CD4-positive, alpha-beta T cell treated with Interleukin-21 for 1 hour (primary cell): ENCODE results near the gene PDE1A.

Source experiments
- DNase-seq: peaks from one replicate; pipeline ENCODE4 v3.0.0-alpha.2; 2020

Gene PDE1A

DNA sequence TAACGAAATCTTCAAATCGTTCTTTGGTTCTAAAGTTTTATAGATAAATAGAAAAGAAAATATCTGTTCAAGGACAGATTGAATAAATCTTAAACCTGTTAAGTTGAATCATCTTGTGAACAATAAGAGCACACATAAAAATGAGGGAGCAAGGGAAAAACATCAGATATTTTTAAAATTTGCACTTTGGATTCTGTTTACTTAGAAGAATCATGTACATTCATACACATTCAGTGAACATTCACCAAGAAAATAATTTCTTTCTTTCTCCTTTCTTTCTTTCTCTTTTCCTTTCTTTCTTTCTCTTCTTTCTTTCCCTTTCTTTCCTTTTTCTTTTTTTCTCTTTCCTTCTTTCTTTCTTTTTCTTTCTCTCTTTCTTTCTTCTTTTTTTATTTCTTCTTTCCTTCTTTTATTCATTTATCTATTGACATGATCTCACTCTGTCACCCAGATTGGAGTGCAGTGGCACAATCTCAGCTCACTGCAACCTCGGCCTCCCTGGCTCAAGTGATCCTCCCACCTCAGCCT, 164.9 kb downstream of the PDE1A start:
- no peak for DNase-seq

DNA sequence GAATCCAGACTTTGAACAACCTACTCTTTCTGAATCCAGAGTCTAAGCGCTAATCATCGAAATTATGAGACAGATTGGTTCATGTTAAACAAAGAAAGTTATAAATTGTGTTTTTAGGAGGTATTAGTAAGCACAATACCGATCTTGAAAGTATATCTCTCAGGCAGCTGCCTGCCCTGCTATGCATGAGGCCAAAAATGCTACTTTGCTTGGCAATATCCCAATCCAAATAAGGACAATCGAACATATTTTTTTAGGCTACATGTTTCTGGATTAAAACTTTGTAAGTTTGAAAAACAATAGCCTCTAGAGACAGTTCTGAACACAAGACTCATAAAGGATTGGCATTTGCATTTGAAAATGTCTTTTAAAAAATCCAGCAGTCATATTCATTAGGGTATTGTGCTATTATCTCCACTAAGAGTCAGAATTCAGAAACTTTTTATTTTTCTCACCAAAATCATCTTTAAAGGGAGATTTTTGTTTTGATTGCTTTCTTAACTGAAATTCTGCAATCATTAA, 167.1 kb downstream of the PDE1A start:
- no peak for DNase-seq

DNA sequence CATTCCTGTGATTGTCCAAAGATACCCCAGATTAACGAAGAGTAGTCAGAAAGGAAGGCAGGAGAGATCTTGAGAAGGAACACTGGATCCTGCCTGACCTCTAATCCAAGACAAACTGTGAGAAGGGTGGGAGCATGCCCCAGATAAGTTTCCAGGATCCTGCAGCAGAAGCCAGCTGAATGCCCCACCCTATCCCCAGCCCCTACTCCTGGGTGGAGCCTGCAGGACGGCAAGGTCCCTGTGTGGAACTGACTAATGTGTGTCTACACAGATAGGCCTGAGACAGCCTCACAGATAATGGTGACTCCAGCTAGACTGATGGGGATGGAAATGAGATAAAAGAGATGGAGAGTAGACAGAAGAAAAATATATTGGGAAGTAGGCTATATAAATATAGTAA, 174.3 kb downstream of the PDE1A start:
- no peak for DNase-seq

GRCh38 chr2:182248898-182249297, 177.9 kb downstream of the PDE1A start:
- DNase-seq: no peak

DNA sequence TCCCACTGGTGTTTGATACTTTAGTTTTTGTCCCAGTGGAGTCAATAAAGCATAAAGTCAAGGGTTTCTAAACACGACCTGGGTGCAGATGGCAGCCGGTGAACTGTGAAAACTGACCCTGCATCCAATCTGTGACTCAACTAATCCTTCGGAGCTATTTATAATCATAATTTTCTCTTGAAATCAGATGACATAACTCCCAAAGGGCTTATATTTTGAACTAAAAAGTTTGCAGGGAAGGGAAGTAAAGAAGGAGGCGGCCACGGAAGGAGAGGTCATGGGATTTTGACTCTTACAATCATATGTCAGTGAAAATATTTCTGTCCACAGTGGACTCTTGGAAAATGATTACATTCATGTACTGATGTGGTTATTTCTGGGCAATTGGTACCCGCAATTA, 178.5 kb downstream of the PDE1A start:
- no peak for DNase-seq

DNA sequence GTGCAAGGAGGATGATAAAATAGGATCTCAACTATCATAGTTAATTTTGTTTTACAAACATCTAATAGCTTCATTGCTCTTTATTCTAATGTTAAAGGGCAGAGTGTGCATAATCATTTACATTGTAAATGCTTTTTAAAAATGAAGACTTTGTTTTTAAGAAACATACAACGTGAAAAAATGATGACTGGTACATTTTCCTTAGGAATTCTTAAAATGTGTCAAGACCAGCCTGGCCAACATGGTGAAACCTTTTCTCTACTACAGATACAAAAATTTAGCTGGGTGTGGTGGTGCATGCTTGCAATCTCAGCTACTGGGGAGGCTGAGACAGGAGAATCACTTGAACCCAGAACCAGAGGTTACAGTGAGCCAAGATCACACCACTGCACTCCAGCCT, 179.0 kb downstream of the PDE1A start:
- no peak for DNase-seq

DNA sequence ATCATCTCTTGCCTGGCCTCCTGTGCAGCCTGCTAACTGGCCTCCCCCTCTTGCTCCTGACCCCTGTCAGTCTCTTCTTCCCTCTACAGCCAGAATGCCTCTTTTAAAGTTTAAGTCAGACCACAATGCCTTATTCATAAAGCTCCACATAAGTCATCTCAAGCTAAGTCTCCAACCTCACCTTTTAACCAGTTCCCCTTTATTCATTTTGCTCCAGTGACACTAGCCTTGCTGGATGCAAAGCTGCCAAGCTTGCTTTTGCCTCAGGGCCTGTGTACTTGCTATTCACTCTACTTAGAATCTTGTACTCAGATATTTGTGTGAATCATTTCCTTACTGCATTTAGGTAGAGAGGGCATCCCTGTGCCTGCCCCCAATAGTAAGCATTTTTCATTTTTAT, 180.9 kb downstream of the PDE1A start:
- no peak for DNase-seq

DNA sequence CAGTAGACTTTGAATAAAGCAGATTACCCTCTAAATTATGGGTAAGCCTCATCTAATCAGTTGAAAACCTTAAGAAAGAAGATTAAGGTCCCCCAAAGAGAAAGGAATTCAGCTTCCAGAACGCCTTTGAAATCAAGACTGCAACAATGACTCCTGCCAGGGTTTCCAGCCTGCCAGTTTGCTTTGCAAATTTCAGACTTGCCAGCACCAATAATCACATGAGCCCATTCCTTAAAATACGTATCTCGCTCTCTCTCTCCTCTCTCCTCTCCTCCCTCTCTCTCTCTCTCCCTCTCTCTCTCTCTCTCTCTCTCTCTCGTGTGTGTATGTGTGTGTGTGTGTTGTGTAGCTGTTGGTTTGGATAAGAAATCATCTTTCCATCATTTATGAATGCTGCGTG, 184.2 kb downstream of the PDE1A start:
- no peak for DNase-seq

DNA sequence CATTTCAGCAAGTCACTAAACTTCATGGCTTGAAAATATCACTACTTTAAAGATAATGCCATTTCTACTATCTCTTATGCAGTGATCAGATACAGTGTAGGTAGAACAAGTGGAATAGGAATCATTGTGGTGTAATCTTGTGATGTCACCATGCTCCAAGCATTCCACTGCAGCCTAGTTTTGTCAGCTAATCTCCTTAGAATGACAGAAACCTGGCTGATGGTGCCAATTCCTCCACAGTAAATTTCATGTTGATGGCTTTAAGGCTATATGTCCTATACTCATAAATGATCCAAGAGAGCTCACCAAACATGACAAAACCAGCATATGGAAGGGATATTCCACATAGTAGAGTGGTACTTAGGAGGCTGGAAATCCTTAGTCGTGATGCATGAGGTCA, 184.9 kb downstream of the PDE1A start:
- no peak for DNase-seq

GRCh38 chr2:182240862-182241371, 185.9 kb downstream of the PDE1A start:
- DNase-seq: no peak

- no peak for DNase-seq
These were observed 196.3 kb downstream of the PDE1A start for GRCh38 chr2:182230561-182230960.

GRCh38 chr2:182229297-182229696, 197.5 kb downstream of the PDE1A start:
- no peak for DNase-seq

DNA sequence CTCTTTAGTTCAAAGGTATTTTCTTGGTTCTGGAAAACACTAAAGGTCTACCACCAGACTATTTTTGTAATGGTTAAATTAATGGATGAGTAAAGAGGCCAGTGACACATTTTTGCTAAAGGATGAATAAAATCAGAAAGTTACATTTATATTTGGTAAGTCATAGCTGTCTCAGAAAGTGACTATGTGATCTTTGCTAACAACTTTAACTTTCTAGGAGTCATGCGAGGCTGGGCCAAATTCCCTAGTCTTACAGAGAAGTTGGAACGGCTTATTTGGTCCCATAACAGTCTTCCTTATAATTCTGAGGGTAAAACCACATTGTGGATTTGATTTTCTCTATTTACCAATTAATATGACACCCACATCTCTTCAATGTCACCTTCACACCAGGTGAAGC, 198.1 kb downstream of the PDE1A start:
- DNase-seq: no peak

DNA sequence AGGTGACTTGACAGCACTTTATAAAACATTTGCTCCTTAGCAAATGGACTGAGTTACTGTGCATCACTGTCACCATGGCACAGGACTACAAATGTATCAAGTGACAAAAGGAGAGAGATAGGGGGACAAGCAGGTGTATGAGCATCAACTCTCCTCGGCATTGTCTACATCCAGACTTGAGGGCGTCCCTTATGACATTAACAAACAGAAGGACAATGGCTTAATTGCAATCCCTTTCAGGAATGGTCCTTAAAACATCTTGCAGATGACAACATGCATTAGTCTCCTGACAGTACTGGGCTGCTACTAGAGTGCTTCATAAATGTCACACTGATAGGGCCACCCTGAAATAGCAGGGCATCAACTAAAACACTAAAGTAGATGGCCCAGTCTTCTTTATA, 198.8 kb downstream of the PDE1A start:
- DNase-seq: no peak

GRCh38 chr2:182226807-182227206, 200.0 kb downstream of the PDE1A start:
- no peak for DNase-seq

DNA sequence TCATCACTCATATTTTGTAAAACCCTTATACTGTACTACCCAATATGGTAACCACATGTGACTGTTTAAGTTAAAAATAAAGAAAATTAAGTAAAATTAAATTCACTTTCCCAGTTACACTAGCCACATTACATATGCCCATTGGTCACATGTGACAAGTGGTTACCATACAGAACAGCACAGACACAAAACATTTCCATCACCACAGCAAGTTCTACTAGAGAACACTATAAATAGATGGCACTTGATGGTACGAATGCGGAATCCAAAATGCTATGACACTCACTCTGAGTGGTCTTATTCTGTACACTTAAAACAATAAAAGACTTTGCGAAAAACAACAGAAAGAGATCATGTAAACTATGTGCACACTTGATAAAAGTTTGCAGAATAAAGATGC, 202.2 kb downstream of the PDE1A start:
- no peak for DNase-seq

- no peak for DNase-seq
These were observed 205.8 kb downstream of the PDE1A start for GRCh38 chr2:182220998-182221397.

GRCh38 chr2:182220335-182220734, 206.5 kb downstream of the PDE1A start:
- DNase-seq: no peak

- DNase-seq: no peak
These were observed 216.2 kb downstream of the PDE1A start for GRCh38 chr2:182210669-182211068.

GRCh38 chr2:182208421-182208820, 218.4 kb downstream of the PDE1A start:
- no peak for DNase-seq

GRCh38 chr2:182207049-182207746, 219.6 kb downstream of the PDE1A start:
- no peak for DNase-seq

- DNase-seq: no peak
These were observed 229.3 kb downstream of the PDE1A start for GRCh38 chr2:182197529-182197928.

- DNase-seq: no peak
These were observed 233.5 kb downstream of the PDE1A start for GRCh38 chr2:182193291-182193690.

DNA sequence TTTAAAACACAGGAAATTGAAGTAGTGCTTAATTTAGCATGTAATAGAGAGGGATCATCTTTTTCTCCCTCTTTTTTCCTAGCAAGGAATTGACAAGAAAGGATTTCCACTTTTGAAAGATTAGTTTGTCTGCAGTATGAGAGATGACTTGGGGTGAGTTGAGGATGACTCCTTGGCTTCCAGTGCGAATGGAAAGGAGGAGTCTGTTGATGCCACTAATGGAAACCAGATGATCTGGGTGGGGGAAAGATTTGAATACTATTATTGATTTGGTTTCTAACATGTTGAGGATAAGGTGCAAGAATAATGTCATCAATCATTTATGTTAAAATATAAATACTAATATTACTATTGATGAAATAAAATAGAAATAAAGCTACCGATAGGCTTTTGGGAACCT, 235.8 kb downstream of the PDE1A start:
- no peak for DNase-seq

- no peak for DNase-seq
These were observed 239.7 kb downstream of the PDE1A start for GRCh38 chr2:182187130-182187529.
